PC-9 (cell line): ENCODE data around the gene EML3. TPM values are rescaled to one million over a fixed set of nuclear protein-coding genes. Genes with fewer than 3 reads are reported as not detected.

ENCODE experiments used
- BruUV-seq: library from RNA; stranded (reverse); fragments of 400-500 nt; replicated peaks from 2 replicates; lab custom pipeline; 2021; lab: Mats Ljungman, UMichigan
- CTCF ChIA-PET: fragments of 300-600 bp; sonication (Branson Sonifier 250); formaldehyde crosslinking; loops from one replicate; lab custom pipeline; 2022; ENCODE audit warnings: antibody characterized with exemption; lab: Charles Lee
- POLR2A ChIA-PET: fragments of 300-600 bp; sonication (Branson Sonifier 250); formaldehyde crosslinking; loops from one replicate; lab custom pipeline; 2022; ENCODE audit warnings: antibody characterized with exemption; ENCODE audit not compliant: unreplicated experiment; lab: Charles Lee
- DNase-seq, 2 experiments: peaks; one replicate each; pipeline versions ENCODE4 v3.0.0 to v3.0.0-alpha.2; 2015 to 2022; ENCODE audit warnings: mixed read lengths in 1 of 2
- H2AFZ ChIP-seq: fragments of 200-600 bp; sonication (generic); 2 replicates; pipeline ENCODE4 v1.8.1; 2017; ENCODE audit warnings: antibody characterized with exemption
- H3F3A ChIP-seq: fragments of 200-600 bp; sonication (generic); 2 replicates; pipeline ENCODE4 v1.8.1; 2017; ENCODE audit warnings: antibody characterized with exemption, mild to moderate bottlenecking, low read depth; ENCODE audit not compliant: insufficient read depth
- H3K27ac ChIP-seq: fragments of 200-600 bp; sonication (generic); 2 replicates; pipeline ENCODE4 v1.6.1; 2016; ENCODE audit warnings: mixed run types
- H3K27me3 ChIP-seq: fragments of 200-600 bp; sonication (generic); 2 replicates; pipeline ENCODE4 v1.6.1; 2016; ENCODE audit warnings: low read depth, mixed run types; ENCODE audit not compliant: insufficient read depth
- H3K36me3 ChIP-seq: fragments of 200-600 bp; sonication (generic); 2 replicates; pipeline ENCODE4 v1.6.1; 2016; ENCODE audit warnings: low read depth, mixed run types
- H3K4me1 ChIP-seq: fragments of 200-600 bp; sonication (generic); replicated peaks from 2 replicates; pipeline ENCODE4 v1.6.1; 2016; ENCODE audit warnings: mixed run types; ENCODE audit not compliant: insufficient read depth
- H3K4me2 ChIP-seq: fragments of 200-600 bp; sonication (generic); 2 replicates; pipeline ENCODE4 v1.6.1; 2017; ENCODE audit warnings: mixed run types
- H3K4me3 ChIP-seq: fragments of 200-600 bp; sonication (generic); 2 replicates; pipeline ENCODE4 v1.6.1; 2016; ENCODE audit warnings: mixed run types
- H3K79me2 ChIP-seq: fragments of 200-600 bp; sonication (generic); 2 replicates; pipeline ENCODE4 v1.6.1; 2017; ENCODE audit warnings: low read depth, mixed run types
- H3K9me2 ChIP-seq: fragments of 200-600 bp; sonication (generic); 2 replicates; pipeline ENCODE4 v1.8.1; 2017; ENCODE audit warnings: mild to moderate bottlenecking; ENCODE audit not compliant: insufficient read depth
- H3K9me3 ChIP-seq: fragments of 200-600 bp; sonication (generic); 2 replicates; pipeline ENCODE4 v1.8.1; 2016; ENCODE audit warnings: low read depth; ENCODE audit not compliant: insufficient read depth
- H4K20me1 ChIP-seq: fragments of 200-600 bp; sonication (generic); 2 replicates; pipeline ENCODE4 v1.8.1; 2017; ENCODE audit not compliant: insufficient read depth
- EZH2 ChIP-seq: fragments of 200-600 bp; sonication (generic); IDR thresholded peaks from 2 replicates; pipeline ENCODE4 v1.8.0; 2017; ENCODE audit warnings: antibody characterized with exemption, low read depth
- intact Hi-C: fragments of 100-400 bp; cut with micrococcal nuclease; formaldehyde crosslinking; loops from one replicate; pipeline ENCODE4 v1.10.0; 2022; ENCODE audit not compliant: unreplicated experiment
- total RNA-seq: library from RNA; stranded (reverse); gene quantifications from 2 replicates; pipeline ENCODE4 v1.2.3, GENCODE V29; 2021
- TF ChIP-seq, protein P1 (sequence below): fragments of 200-600 bp; sonication (generic); conservative IDR thresholded peaks from 2 replicates; pipeline ENCODE4 v1.6.1; 2017; ENCODE audit warnings: mixed run types, antibody characterized with exemption, mild to moderate bottlenecking, moderate library complexity

EML3 gene
- total RNA-seq, 1 experiment from 2014 or later: 84.2 TPM

DNA sequence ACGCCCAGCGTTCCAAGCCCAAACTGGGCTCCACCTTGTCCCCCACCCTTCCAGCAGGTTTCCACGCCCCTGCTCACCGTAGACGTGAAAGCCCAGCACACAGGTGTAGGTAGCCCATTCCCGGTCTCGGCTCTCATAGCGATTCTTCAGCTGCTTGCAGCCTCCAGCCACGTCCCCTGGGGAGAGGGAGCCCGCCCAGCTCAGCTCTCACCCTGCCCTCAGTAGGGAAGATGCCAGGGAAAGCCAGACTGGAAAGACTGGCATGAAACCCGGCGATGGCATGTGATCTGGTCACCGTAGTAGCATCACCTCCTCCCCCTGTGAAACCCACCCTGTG, 9.5 kb downstream of the EML3 start:
- H3K27ac ChIP-seq: no peak overlapping the region
- BruUV-seq: no TSS peak
- H4K20me1 ChIP-seq: no peaks in the 10 kb centered on the region; the same call in 1 of the 2 replicates
- ChIA-PET POLR2A (no interaction called here), CTCF (interaction anchor here (0.9 kb wide), 1 partner anchor 9 kb away, joined by 3 read pairs; no protein-coding TSS in a partner anchor)
- H3K79me2 ChIP-seq: peaks cover 34% of the 10 kb centered on the region
- peaks cover 49% of the 10 kb centered on the region for H3F3A ChIP-seq
- TF ChIP-seq, protein P1, sequence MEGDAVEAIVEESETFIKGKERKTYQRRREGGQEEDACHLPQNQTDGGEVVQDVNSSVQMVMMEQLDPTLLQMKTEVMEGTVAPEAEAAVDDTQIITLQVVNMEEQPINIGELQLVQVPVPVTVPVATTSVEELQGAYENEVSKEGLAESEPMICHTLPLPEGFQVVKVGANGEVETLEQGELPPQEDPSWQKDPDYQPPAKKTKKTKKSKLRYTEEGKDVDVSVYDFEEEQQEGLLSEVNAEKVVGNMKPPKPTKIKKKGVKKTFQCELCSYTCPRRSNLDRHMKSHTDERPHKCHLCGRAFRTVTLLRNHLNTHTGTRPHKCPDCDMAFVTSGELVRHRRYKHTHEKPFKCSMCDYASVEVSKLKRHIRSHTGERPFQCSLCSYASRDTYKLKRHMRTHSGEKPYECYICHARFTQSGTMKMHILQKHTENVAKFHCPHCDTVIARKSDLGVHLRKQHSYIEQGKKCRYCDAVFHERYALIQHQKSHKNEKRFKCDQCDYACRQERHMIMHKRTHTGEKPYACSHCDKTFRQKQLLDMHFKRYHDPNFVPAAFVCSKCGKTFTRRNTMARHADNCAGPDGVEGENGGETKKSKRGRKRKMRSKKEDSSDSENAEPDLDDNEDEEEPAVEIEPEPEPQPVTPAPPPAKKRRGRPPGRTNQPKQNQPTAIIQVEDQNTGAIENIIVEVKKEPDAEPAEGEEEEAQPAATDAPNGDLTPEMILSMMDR: no peak
- peaks cover 7% of the 10 kb centered on the region for H3K36me3 ChIP-seq
- H3K4me1 ChIP-seq: peaks cover 17% of the 10 kb centered on the region
- H3K9me3 ChIP-seq: no peaks in the 10 kb centered on the region
- H3K4me3 ChIP-seq: no peak overlapping the region
- H2AFZ ChIP-seq: no peak overlapping the region
- DNase-seq: no peak
- intact Hi-C loops: no loop called here
- no peaks in the 10 kb centered on the region for H3K9me2 ChIP-seq
- no peak overlapping the region for H3K4me2 ChIP-seq
- no peaks in the 10 kb centered on the region for H3K27me3 ChIP-seq

DNA sequence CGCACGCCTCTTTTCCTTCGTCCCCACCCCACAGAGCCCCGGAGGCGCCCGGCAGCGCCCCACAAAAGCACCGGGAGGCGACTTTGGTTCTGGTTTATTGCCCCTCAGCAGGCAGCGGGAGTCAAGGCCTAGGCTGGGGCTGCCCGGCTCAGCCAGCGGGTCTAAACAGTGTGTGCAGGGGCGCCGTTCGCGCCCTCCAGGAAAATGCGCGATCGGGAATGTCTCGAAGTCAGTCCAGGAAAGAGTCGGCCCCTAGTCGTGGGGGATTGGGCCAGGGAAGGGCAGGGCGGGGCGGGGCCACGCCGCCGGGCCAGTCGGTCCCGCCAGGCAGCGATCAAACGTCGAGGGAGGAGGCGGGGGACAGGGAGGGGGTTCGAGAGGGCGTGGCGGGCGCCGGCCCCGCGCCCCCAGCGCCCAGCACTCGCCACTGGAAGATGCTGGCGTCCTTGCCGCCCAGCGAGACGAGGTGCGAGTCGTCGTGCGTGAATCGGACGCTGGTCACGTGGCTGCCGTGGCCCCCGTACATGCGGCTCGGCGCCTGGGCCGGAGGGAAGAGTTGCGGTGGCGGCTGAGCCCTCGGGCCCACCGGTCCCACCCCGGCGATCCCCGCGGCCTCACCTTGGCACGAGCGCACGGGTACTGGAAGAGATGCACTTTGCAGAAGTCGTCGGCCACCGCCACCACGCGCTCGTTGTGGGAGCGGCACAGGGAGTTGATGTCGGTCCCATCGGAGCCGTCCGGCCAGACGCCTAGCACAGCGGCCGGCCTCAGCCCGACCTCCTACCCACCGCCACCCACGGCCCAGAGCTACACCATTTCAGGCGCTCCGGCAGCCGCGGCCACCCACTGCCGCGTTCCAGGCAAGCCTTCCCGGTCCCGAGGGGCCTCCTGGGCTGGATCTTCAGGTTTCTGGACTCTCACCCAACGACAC, 10.2 kb downstream of the EML3 start:
- H3K9me3 ChIP-seq: no peaks in the 10 kb centered on the region
- TF ChIP-seq, protein P1: no peak
- no peak for TF ChIP-seq EZH2
- peaks cover 55% of the 10 kb centered on the region for H3F3A ChIP-seq
- H3K4me3 ChIP-seq: no peak overlapping the region
- H3K36me3 ChIP-seq: peaks cover 11% of the 10 kb centered on the region
- no TSS peak for BruUV-seq
- H4K20me1 ChIP-seq: no peaks in the 10 kb centered on the region; the same call in 1 of the 2 replicates
- peak overlapping the region; percentile 53 for H3K4me2 ChIP-seq
- H3K4me1 ChIP-seq: peaks cover 17% of the 10 kb centered on the region
- no peaks in the 10 kb centered on the region for H3K9me2 ChIP-seq
- ChIA-PET POLR2A (interaction anchor here (0.6 to 1.1 kb wide), 3 partner anchors 11 to 1583 kb away, joined by 3 to 15 read pairs (median 4); partner anchors contain the start of gene TUT1), CTCF (interaction anchor here (0.6 to 1.8 kb wide), 3 partner anchors 9 to 158 kb away, joined by 3 to 12 read pairs (median 3); partner anchors contain the start of gene ZBTB3)
- H3K27ac ChIP-seq: no peak overlapping the region
- intact Hi-C loops: no loop called here
- DNase-seq: no peak
- peaks cover 35% of the 10 kb centered on the region for H3K79me2 ChIP-seq
- no peaks in the 10 kb centered on the region for H3K27me3 ChIP-seq
- no peak overlapping the region for H2AFZ ChIP-seq

DNA sequence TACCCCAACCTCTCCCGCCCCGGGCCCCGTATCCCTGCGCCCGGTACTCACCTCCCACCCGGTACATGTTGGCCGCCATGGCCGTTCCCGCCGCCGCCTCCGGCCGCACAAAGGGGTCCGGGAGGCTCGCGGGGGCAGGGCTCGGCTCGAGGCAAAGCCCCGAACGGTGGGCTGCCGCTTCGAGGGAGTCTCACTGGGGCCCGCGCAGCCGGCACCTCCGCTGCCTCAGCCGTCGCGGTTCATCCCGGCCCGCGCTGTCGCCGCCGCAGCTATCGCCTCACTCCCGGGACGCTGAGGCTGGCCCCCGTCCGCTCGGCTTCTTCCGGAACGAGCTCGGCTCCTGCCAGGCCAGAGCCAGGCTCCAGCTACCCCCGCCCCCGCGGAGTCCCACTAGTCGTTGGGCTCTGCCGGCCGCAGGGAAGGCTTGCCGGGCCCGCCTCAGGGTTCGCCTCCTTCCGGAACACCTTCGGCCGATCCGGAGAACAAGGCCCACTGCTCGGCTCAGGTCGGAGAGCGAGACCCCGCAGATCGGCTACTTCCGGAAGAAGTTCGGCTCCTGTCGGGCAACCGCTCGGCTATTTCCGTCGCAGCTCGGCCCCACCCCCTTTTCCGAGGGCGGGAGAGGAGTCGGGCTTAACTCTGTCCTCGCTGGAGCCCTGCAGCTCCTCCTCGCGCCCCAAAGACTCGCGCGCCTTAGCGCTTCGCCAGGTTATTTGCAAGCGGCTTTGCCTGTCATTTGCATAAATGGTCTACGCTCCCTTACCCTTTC, 11.0 kb downstream of the EML3 start, which contains the start of gene MTA2:
MTA2 (minus strand) TSS at position 494 of the 769 bp plus-strand sequence; CDS start at position 79, 415 bp downstream.
- H3K36me3 ChIP-seq: peaks cover 15% of the 10 kb centered on the region
- peak within 1 kb of the TSS; percentile 95 for H3K4me3 ChIP-seq
- peak within 1 kb of the TSS; percentile 94 for H3K4me2 ChIP-seq
- peaks cover 17% of the 10 kb centered on the region for H3K4me1 ChIP-seq
- H3K79me2 ChIP-seq: peaks cover 38% of the 10 kb centered on the region
- POLR2A ChIA-PET: interaction anchor here (0.6 to 1.1 kb wide), 4 partner anchors 10 to 1583 kb away, joined by 3 to 15 read pairs (median 4); partner anchors contain the start of gene TUT1
- H3K9me3 ChIP-seq: no peaks in the 10 kb centered on the region
- H4K20me1 ChIP-seq: no peaks in the 10 kb centered on the region; the same call in 1 of the 2 replicates
- peaks cover 63% of the 10 kb centered on the region for H3F3A ChIP-seq
- H3K9me2 ChIP-seq: no peaks in the 10 kb centered on the region
- intact Hi-C loops: loop anchor here (1.0 kb wide), 1 partner anchor 10 kb away; the partner anchor contains the start of gene TUT1
- TF ChIP-seq, protein P1: no peak
- TF ChIP-seq EZH2: no peak
- BruUV-seq: TSS peak; percentile 65
- CTCF ChIA-PET: interaction anchor here (0.6 to 1.8 kb wide), 3 partner anchors 10 to 157 kb away, joined by 3 to 12 read pairs (median 3); partner anchors contain the start of gene ZBTB3
- no peaks in the 10 kb centered on the region for H3K27me3 ChIP-seq
- H2AFZ ChIP-seq: peak within 1 kb of the TSS; percentile 92
- peak within 1 kb of the TSS; percentile 67 for H3K27ac ChIP-seq
- DNase-seq: peak; percentile 97 to 100
